HG03196 (cell line): ENCODE results near the gene GAS2.

Source experiments
- ATAC-seq: cut with Tn5 transposase; IDR thresholded peaks from one replicate; pipeline ENCODE4 v1.9.1; 2021; ENCODE audit not compliant: unreplicated experiment

Gene GAS2

GRCh38 chr11:22860241-22860640 lies 193.8 kb downstream of the GAS2 start, which contains the start of gene CCDC179:
TSS of gene CCDC179 (minus strand) at chr11:22860474. CDS start at chr11:22860421, 53 bp downstream.
- ATAC-seq: no peak
